Memory B cell (primary cell): ENCODE data around the gene ZNF561.
"Not testable (repeated sequence)": the region's sequence is repeated elsewhere in the genome, so short reads cannot be mapped to it uniquely, and the experiment has no call there.

Experiments used
- ATAC-seq: fragments of 150-1000 bp; cut with Tn5 transposase; 2 replicates; pipeline ENCODE4 v1.10.0; 2021; ENCODE audit warnings: low read depth, mild to moderate bottlenecking, moderate library complexity
- DNase-seq, 2 donors: peaks; one replicate each; pipeline ENCODE4 v3.0.0; 2022; ENCODE audit warnings: low spot score in 2 of 2
- H3K27ac Mint-ChIP-seq: one replicate; pipeline ENCODE4 v1.8.0; 2022; ENCODE audit warnings: mild to moderate bottlenecking, moderate library complexity, mixed read lengths
- H3K27me3 Mint-ChIP-seq: one replicate; pipeline ENCODE4 v1.8.0; 2022; ENCODE audit warnings: mixed read lengths
- H3K36me3 Mint-ChIP-seq: one replicate; pipeline ENCODE4 v1.8.0; 2022; ENCODE audit warnings: mild to moderate bottlenecking, mixed read lengths
- H3K4me1 Mint-ChIP-seq: one replicate; pipeline ENCODE4 v1.8.0; 2022; ENCODE audit warnings: mixed read lengths
- H3K4me3 Mint-ChIP-seq: one replicate; pipeline ENCODE4 v1.8.0; 2022; ENCODE audit warnings: mild to moderate bottlenecking, moderate library complexity, mixed read lengths
- H3K9me3 Mint-ChIP-seq: one replicate; pipeline ENCODE4 v1.8.0; 2022; ENCODE audit warnings: mixed read lengths

The ZNF561 gene

DNA sequence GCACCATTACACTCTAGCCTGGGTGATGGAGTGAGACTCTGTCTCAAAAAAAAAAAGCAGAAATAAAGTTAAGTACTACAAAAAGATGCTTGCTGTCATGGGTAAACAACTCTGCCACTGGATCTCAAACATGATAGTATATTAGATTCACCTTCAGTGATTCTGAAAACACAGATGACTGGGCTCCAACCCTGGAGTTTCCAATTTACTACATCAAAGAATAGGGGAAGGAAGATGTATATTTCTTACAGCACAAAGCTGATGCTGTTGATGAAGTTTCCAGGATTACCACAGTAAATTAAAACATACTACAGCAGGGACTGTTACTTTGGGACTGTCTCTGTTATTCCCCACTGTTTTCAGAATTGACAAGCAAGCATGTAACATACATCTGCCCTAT is 5.2 kb downstream of the ZNF561 start:
- ATAC-seq (no peak), DNase-seq (no peak)
- H3K9me3 Mint-ChIP-seq = no peaks in the 10 kb centered on the region
- no peaks in the 10 kb centered on the region for H3K27me3 Mint-ChIP-seq
- no peak overlapping the region for H3K4me3 Mint-ChIP-seq
- H3K27ac Mint-ChIP-seq = no peak overlapping the region
- H3K4me1 Mint-ChIP-seq = peaks cover 3% of the 10 kb centered on the region
- H3K36me3 Mint-ChIP-seq = peaks cover 47% of the 10 kb centered on the region

- peaks cover 2% of the 10 kb centered on the region for H3K4me1 Mint-ChIP-seq
- H3K9me3 Mint-ChIP-seq = peaks cover 9% of the 10 kb centered on the region
- no peak overlapping the region for H3K27ac Mint-ChIP-seq
- no peaks in the 10 kb centered on the region for H3K27me3 Mint-ChIP-seq
- ATAC-seq = no peak
- no peak overlapping the region for H3K4me3 Mint-ChIP-seq
- no peak for DNase-seq
- peaks cover 56% of the 10 kb centered on the region for H3K36me3 Mint-ChIP-seq
These were observed 10.4 kb downstream of the ZNF561 start for GRCh38 chr19:9610484-9611113.

DNA sequence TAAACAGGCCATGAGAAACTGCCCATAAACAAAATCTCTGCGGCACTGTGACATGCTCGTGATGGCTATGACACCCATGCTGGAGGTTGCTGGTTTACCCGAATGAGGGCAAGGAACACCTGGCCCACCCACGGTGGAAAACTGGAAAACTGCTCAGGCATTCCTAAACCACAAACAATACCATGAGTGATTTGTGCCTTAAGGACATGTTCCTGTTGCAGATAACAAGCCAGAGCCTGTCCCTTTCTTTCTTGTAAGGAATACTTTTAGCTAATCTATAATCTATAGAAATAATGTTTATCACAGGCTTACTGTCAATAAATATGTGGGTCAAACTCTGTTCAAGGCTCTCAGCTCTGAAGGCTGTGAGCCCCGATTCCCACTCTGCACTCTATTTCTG is 12.1 kb downstream of the ZNF561 start:
- peaks cover 2% of the 10 kb centered on the region for H3K4me1 Mint-ChIP-seq
- no peaks in the 10 kb centered on the region for H3K27me3 Mint-ChIP-seq
- H3K36me3 Mint-ChIP-seq = peaks cover 50% of the 10 kb centered on the region
- H3K9me3 Mint-ChIP-seq = peaks cover 10% of the 10 kb centered on the region
- no peak overlapping the region for H3K27ac Mint-ChIP-seq
- no peak for ATAC-seq
- no peak overlapping the region for H3K4me3 Mint-ChIP-seq
- no peak for DNase-seq

- Mint-ChIP-seq H3K27ac (no peak overlapping the region), H3K27me3 (peaks cover 2% of the 10 kb centered on the region), H3K4me1 (no peaks in the 10 kb centered on the region), H3K4me3 (no peak overlapping the region), H3K9me3 (peaks cover 9% of the 10 kb centered on the region), H3K36me3 (peaks cover 4% of the 10 kb centered on the region)
- no peak for ATAC-seq
- DNase-seq = no peak
These were observed 24.0 kb downstream of the ZNF561 start for GRCh38 chr19:9597027-9597426.

DNA sequence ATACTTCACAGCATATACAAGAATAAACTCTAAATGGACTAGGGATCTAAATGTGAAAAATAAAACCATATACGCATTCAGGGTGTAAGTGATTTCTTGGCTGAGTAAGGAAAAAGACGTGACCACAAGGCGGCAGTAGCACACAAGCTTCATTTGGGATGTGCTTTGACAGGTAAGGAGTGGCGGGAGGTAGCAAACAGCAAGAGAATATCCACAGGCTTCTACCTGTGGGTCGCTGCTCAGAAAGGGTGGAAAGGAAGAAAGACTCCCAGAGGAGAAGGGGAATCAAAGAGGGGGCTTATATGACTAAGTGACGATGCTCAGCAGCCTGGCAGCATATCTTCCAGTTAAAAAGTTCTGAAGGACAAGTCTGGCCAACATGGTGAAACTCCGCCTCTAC is 34.3 kb downstream of the ZNF561 start:
- H3K27ac Mint-ChIP-seq = no peak overlapping the region
- peaks cover 3% of the 10 kb centered on the region for H3K36me3 Mint-ChIP-seq
- DNase-seq (peak; percentile 63), ATAC-seq (peak; percentile 56)
- no peak overlapping the region for H3K4me3 Mint-ChIP-seq
- peaks cover 8% of the 10 kb centered on the region for H3K4me1 Mint-ChIP-seq
- peaks cover 2% of the 10 kb centered on the region for H3K27me3 Mint-ChIP-seq
- peaks cover 1% of the 10 kb centered on the region for H3K9me3 Mint-ChIP-seq

DNA sequence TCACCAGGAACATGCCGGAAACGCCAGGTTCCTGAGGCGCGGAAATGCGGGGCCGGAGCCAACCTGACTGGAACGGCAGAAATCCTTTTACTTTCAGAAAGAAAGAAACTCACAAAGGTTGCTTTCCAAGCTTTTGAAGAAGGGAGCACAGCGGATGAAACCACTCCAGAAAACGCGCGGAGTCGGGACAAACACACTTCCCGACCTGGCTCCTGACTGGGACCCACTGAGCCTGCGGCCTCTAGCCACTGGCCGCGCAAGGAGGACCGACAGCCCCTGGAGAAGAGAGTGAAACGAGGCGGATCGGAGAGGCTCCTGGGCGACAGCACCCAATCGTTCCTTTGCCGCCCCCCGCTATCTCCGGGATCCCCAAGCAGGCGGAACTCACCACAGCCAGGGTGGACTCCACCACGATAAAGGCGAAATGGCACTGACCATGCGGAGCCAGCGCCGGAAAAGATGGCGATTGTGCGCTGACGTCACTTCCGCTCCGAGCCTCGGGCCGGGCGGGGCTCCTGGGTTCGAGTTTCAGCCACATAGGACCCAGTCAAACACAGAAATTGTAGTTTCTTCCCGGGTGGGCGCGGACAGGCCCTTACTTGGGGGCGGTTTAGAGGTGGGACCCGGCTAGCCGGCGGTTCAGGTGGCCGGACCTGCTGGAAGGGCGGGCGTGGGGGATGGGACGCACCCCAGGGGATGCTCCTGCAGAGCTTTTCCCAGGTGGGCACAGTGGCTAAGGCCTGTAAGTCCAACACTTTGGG is 36.8 kb downstream of the ZNF561 start, which contains the start of gene ZNF121:
TSS of gene ZNF121 (minus strand) at position 432 of the 761 bp plus-strand sequence. CDS start 16,407 bp downstream, outside the sequence.
- H3K36me3 Mint-ChIP-seq = peaks cover 18% of the 10 kb centered on the region

GRCh38 chr19:9582081-9582725 is 38.8 kb downstream of the ZNF561 start:
- not testable (repeated sequence) for ATAC-seq, DNase-seq, H3K27me3 Mint-ChIP-seq, H3K9me3 Mint-ChIP-seq
- Mint-ChIP-seq H3K4me3 (peak overlapping the region; percentile 60), H3K4me1 (peaks cover 20% of the 10 kb centered on the region), H3K27ac (peak overlapping the region; percentile 48), H3K36me3 (peaks cover 34% of the 10 kb centered on the region)

More for the DNA sequence above, 36.8 kb downstream of the ZNF561 start, which contains the start of gene ZNF121:
- Mint-ChIP-seq H3K9me3 (peaks cover 1% of the 10 kb centered on the region), H3K27me3 (peaks cover 2% of the 10 kb centered on the region), H3K4me1 (peaks cover 11% of the 10 kb centered on the region), H3K4me3 (peak within 1 kb of the TSS; percentile 93), H3K27ac (peak within 1 kb of the TSS; percentile 97)
- DNase-seq (peak; percentile 78 to 79), ATAC-seq (peak; percentile 88)

DNA sequence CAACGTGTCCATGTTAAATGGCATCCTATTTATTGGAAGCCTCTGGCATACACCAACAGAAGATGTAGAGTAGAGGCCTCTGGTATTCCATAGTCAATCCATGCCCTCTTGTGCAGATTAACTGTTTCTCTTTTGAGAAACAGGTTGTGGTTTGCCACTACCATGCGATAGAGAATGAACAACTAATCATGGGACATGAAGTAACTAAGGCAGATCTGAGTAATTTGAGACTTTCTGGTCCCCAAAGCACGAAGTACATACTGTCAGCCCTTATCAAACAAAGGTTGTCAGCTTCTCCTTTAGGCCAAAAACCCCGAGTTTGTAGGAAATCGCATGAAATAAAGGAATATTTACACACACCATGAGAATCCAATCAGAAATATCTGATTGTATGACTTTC is 40.3 kb downstream of the ZNF561 start:
- H3K36me3 Mint-ChIP-seq = peaks cover 43% of the 10 kb centered on the region
- peaks cover 12% of the 10 kb centered on the region for H3K9me3 Mint-ChIP-seq
- ATAC-seq (no peak), DNase-seq (no peak)
- peak overlapping the region; percentile 36 for H3K27ac Mint-ChIP-seq
- H3K4me1 Mint-ChIP-seq = peaks cover 21% of the 10 kb centered on the region
- H3K27me3 Mint-ChIP-seq = no peaks in the 10 kb centered on the region
- no peak overlapping the region for H3K4me3 Mint-ChIP-seq

GRCh38 chr19:9570255-9570654 is 50.8 kb downstream of the ZNF561 start:
- Mint-ChIP-seq H3K36me3 (peaks cover 55% of the 10 kb centered on the region), H3K9me3 (peaks cover 23% of the 10 kb centered on the region)

DNA sequence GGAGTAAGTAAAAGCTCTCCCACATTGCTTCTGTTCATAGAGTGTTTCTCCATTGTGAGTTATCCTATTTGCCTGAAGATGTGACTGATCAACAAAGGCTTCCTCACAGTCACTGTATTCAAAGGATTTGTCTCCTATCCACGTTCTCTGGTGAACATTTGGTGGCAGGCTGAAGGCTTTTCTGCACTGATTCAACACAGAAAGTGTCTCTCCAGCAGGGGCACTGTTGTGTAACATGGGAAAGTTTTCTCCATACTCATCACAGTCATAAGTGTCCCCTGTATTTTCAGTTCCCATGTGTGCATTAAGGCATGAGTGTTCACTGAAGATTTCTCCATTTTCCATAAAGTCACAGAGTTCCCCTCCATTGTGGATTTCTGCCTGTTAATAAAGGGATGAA is 54.3 kb downstream of the ZNF561 start:
- Mint-ChIP-seq H3K27ac (no peak overlapping the region), H3K4me1 (peaks cover 2% of the 10 kb centered on the region), H3K36me3 (peaks cover 60% of the 10 kb centered on the region), H3K27me3 (no peaks in the 10 kb centered on the region), H3K9me3 (peaks cover 16% of the 10 kb centered on the region), H3K4me3 (no peak overlapping the region)
- DNase-seq (no peak), ATAC-seq (no peak)

More at GRCh38 chr19:9570255-9570654, 50.8 kb downstream of the ZNF561 start:
- no peak overlapping the region for H3K27ac Mint-ChIP-seq
- ATAC-seq (no peak), DNase-seq (no peak)
- H3K27me3 Mint-ChIP-seq = no peaks in the 10 kb centered on the region
- no peak overlapping the region for H3K4me3 Mint-ChIP-seq
- H3K4me1 Mint-ChIP-seq = peaks cover 10% of the 10 kb centered on the region

DNA sequence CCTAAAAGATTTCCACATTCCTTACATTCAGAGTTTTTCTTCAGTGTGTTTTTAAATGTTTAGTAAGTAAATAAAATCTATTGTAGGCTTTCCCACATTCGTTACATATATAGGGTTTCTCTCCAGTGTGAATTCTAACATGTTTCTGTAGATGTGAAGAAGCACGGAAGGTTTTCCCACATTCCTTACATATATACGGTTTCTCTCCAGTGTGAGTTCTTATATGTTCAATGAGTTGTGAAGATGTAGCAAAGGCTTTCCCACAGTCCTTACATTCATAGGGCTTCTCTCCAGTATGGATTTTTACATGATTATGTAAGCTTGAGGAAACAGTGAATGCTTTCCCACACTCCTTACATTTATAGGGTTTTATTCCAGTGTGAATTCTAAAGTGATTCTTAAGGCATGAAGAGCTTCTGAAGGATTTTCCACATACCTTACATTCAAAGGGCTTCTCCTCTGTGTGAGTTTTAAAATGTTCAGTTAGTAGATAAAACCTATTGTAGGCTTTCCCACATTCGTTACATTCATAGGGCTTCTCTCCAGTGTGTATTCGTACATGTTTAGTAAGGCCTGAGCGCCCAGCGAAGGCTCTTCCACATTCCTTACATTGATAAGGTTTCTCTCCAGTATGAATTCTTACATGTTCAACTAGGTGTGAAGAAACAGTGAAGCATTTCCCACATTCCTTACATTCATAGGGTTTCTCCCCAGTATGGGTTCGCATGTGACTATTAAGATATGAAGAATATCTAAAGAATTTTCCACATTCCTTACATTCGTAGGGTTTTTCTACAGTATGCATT is 54.9 kb downstream of the ZNF561 start:
- H3K27ac Mint-ChIP-seq = no peak overlapping the region
- no peak for DNase-seq
- peaks cover 16% of the 10 kb centered on the region for H3K9me3 Mint-ChIP-seq
- peaks cover 2% of the 10 kb centered on the region for H3K4me1 Mint-ChIP-seq
- H3K27me3 Mint-ChIP-seq = no peaks in the 10 kb centered on the region
- ATAC-seq = no peak
- H3K4me3 Mint-ChIP-seq = no peak overlapping the region
- H3K36me3 Mint-ChIP-seq = peaks cover 60% of the 10 kb centered on the region
